Activated CD4-positive, CD25-positive, alpha-beta regulatory T cell (primary cell): ENCODE results near the gene POC5.

Source experiments
- DNase-seq, 4 experiments: peaks; one replicate each; lab custom pipeline; 2025; lab: John Stamatoyannopoulos, UW

Gene POC5

DNA sequence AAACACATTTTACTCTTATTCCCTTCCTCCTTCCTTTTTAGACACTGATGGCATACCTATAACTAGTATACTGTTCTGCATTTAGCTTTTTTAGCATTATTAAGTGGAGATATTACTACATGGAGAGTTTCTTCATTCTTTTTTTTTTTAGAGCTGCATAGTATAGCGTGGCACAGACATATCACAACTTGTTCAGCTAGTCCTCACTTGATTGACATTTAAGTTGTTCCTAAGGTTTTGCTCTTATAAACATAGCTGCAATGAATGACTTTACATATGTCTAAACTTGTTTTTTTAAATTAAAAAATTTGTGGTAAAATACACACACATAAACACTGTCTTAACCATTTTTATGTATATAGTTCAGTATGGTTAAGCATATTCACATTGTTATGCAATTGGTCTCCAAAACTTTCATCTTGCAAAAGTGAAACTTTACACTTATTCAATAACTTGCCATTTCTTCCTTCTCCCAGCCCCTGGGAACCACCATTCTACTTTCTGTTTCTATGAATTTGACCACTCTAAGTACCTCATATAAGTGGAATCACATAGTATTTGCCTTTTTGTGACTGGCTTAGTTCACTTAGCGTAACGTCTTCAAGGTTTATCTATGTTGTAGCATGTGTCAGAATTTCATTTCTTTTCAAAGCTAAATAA lies 57.3 kb downstream of the POC5 start:
- DNase-seq: no peak

DNA sequence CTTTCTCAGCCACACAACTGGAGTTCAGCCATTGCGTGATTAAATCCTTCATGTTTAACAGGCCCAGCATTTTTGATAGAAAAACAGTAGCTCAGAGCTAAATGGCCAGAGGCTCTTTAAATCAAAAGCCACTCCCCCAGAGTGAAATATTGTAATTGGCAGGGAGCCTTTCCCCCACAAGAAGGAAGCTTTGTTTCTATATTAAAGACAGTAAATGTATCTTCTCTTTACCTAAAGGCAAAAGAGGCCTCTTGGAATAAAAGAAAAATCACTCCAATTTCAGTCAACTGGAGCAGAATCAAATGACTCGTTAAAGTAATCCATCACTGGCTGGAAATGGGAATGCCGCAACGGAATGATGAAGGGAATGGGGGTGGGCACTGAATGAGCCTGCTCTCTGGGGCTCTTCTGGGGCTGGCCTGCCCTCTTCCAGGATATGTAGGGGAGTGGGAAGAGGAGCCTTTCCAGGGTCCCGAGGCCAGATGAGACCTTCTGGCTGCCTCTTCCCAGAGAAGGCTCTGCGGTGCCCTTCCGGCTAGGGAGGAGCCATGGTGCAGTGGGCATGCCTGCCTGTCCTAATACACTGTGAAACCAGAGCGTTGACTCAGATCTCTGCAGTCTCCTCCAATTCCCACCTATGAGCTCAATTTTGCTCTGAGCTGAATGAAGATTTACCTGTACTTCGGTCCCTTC lies 60.8 kb downstream of the POC5 start:
- DNase-seq: no peak

DNA sequence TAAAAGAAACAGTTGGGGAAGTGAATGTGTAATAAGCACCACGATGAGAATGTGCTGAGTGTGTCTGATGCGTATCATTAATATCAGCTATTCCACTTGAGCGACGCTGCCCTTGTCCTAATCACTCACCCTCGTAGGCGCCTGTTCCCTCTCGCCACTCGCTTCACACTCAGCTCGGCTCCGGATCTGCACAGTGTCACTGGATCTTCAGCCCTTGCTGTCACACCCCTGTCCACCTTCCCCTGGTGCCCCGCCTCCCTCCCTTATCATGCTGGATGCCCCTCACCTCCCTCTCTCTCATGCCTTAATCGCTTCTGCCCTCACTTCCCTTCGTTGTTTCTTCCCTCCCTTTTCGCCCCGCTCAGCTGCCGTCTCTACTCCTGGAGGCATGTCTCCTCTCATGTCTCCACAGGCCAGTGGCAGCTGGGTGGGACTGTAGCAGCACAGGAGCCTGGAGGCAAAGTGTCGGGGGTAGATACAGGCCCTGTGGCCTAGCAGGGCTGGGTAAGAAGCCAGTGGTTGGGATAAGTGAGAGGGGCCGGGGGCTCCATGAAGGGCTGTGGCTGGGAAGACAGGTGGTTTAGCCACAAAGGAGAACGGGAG lies 62.4 kb downstream of the POC5 start:
- DNase-seq: no peak

DNA sequence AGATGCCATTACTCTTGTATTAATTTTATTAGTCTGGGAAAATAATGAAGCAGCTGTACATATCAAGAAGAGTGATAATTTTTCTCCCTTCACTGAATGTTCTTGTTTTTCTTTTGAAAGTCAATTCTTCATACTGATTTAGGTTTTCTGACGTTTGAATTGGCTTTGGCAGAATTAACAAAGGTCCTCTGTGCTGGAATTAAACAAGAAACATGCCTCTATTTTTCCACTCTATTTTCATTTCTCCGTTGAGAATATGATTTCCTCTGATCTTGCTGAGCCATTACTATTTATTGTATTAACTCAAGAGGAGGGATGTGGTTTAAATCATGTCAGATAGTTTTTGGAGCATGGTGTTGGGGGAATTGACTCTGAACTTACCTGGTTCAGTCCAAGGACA lies 63.7 kb downstream of the POC5 start:
- DNase-seq: no peak

DNA sequence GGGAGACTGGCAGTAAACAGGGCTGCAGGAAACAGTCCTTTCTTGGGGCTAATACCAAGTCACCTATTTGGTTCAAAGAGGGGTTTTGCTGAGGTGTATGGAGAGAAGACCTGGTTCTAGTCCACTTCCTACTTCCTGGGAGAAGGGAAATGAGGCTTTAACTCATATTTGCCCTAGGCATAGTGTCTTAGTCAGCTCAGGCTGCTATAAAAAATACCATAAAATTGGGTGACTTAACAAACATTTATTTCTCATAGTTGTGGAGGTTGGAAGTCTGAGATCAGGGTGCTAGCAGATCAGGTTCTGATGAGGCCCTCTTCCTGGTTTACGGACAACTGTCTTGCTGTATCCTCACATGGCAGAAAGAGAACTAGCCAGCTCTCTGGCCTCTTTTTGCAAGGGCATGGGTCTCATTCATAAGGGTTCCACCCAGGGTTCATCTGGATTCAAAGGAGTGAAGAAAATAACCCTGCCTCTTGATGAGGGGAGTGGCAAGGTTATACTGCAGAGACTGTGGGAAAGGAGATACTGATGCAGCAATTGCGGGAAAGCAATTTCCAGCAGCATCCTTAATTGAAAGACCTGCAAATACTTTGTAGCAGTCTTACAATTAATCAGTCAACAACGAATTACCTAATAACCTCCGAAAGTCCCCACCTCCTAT lies 65.5 kb downstream of the POC5 start:
- DNase-seq: no peak

DNA sequence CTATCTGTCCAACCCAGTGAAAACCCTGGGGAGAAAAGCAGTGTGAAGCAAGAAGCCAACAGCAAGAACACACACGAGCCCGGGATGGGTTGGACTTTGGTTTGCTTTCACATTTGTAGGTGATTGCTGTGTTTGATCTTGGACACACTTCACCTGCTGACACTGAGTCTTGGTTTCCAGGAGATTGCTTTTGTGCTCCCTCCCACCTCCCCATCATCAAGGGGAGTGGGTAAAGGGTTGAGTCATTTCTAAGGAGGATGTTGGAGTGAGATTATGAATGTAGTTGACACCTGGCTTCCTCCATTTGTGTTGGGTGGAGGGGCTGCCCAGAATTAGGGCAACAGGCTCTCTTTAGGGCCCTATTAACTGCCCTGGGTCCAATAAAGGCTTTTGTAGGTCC lies 68.5 kb downstream of the POC5 start:
- no peak for DNase-seq

DNA sequence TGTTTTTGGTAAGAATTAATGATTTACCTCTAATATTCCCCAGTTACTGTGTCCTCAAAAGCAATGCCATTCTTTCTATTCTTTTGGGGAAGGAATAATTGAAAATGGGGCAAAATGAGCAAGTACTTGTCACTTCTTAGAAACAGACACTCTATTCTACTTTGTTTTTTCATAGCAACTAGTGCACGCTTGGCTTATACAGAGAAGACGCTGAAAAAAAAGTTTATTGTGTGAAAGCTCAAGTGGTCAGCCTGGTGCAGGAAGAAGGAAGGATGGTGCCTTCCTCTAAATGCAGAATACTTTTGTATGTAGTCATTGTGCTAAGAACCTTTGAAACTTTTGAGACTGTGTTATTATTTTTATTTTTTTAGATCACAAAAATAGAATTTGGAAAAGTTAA lies 76.4 kb downstream of the POC5 start:
- DNase-seq: no peak

DNA sequence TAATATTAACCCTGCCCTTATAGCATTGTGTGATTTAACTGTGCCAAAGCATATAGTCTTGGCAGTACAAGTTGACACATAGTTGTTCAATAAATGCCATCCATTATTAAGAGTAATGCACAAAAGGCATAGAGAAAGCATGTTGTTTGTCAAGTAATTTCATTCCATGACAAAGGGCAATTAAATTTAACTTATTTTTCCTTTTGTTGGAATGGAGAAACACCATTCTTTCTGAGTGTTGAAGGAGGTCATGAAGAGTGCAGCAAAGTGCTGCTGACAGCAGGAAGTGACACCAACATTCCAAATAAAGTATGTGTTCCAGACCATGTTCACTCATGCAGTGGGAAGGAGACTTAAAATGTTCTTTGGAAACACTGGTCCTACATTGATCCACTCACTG lies 76.8 kb downstream of the POC5 start:
- DNase-seq: no peak

DNA sequence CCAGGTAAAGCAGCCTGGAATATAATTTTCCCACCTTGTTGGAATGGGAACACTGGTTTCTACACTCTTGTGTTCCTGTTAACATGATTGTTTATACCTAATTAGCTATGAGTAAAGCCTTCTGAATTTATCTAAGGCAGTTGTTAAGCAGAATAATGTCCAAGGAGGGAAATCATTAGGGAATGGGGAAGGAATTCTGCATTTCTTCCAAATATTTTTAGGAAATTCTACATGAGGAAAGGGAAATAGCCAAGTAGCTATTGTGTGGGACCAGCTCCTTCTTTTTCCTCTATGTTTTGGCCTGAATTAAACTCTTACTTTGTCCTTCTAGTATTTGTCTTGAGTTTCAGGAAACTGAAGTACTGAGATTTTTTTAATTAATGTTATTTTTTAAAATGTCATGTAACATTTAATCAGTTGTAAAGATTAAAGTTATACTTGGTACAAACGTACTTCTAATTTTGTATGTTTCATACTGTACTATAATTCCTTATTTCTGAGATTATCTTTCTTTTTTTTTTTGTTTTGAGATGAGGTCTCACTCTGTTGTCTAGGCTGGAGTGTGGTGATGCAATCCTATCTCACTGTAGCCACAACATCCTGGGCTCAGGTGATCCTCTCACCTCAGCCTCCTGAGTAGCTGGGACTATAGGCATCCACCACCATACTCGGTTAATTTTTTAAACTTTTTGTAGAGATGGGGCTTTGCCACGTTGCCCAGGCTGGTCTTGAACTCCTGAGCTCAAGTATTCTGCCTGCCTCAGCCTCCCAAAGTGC lies 77.5 kb downstream of the POC5 start:
- no peak for DNase-seq

DNA sequence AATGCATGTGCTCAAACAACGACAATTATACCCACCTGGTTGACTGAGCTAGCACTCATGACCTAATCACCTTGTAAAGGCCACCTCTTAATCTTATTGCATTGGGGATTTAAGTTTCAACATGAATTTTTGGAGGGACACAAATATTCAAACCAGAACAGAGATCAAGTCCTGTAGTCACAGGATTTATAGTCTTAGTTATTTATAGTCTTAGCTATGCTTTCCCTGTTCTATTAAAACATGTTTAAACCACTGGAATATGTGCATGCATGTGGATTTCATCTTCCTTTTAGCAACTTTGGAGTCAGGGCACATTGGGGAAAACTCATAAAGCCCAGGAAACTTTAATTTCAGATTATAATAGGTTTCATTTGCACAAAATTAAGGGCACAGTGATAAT lies 79.3 kb downstream of the POC5 start:
- no peak for DNase-seq

DNA sequence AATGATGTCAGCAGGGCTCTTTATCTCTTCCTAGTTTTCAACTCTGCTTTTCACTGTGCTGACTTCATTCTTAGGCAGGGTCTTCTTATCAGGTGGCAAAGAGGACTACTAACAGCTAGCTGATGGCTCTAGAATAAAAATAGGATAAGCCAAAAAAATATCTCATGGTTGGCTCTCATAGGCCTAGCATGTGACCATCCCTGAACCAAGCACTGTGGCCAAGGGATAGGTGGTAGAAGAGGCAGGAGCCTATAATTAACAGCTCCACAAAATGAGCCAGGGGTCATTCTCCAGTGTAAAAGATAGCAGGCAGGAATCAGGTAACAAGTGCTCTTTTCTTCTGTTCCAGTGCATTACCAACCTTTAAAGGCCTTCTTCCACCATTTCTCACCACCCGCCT lies 84.9 kb downstream of the POC5 start:
- DNase-seq: no peak

DNA sequence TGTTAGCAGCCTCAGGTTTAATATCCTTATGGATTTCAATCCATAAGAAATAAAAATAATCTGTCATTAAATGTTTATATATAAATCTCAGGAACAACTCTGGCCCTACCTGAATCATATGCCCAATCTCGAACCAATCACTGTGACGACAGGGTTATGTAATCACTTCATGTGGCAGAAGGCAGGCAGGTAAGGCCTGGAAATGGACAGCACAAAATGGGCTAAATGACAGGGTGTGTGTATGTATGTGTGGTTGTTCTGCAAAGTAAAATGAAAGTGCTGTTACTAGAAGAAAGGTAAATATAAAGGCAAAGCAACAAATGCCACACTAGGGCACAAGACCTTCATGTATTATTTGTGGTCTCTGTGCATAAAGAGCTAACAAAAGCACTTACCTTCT lies 86.4 kb downstream of the POC5 start:
- no peak for DNase-seq

DNA sequence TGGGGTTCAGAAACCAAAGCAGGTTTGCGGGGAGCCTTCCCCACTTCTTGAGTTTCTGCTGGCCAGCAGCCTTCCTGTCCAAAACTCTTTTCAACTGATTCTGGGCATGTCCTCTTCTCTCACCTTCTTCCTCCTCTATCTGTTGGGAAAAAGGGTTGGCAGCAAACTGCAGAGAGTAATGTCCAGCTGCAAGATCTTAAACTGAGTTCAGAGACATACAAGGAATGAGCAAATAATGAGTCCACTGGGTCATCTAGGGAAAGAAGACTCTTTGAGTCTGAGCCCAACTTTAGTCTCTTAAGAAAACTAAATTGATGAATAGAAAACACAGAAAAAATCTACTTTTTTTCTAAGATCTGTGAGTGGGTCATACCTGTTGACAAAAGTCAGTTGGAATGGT lies 89.4 kb downstream of the POC5 start:
- DNase-seq: no peak

DNA sequence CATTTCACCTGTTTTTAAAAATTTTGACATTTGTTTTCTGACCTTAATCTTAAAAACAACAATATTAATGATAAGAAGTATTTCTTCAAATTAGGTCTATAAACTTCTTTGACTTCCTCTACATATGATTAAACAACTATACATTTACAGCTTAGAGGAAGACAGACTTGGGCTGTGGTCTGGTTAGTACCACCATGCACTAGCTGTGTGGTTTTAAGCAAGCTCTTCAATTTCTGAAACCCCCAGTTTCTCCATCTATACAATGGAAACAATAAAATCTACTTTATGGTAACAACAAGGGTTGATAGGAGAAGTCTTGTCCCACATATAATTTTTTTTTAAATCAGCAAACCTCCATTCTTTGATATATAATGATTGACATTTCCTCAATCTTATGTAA lies 90.3 kb downstream of the POC5 start:
- DNase-seq: no peak
